HEK293 (cell line): ENCODE measurements around the gene TNKS1BP1.

Experiments used
- SP3 ChIP-seq: fragments of 450-650 bp; formaldehyde crosslinking; IDR thresholded peaks from 2 replicates; pipeline ENCODE4 v1.5.1; 2016; ENCODE audit warnings: missing biosample characterization, missing genetic modification characterization
- YY1 ChIP-seq: fragments of 450-650 bp; formaldehyde crosslinking; IDR thresholded peaks from 2 replicates; pipeline ENCODE4 v1.5.1; 2018; ENCODE audit warnings: missing biosample characterization, missing genetic modification characterization
- ZNF223 ChIP-seq: fragments of 450-650 bp; formaldehyde crosslinking; IDR thresholded peaks from 2 replicates; pipeline ENCODE4 v1.5.1; 2016; ENCODE audit warnings: missing biosample characterization, missing genetic modification characterization
- ZNF571 ChIP-seq: fragments of 450-650 bp; formaldehyde crosslinking; IDR thresholded peaks from 2 replicates; pipeline ENCODE4 v1.5.0; 2017; ENCODE audit warnings: missing biosample characterization, missing genetic modification characterization
- ZNF768 ChIP-seq: fragments of 450-650 bp; formaldehyde crosslinking; IDR thresholded peaks from 2 replicates; pipeline ENCODE4 v1.5.1; 2018; ENCODE audit warnings: missing biosample characterization, mild to moderate bottlenecking, missing genetic modification characterization
- TF ChIP-seq, protein P1 (sequence below): fragments of 450-650 bp; formaldehyde crosslinking; IDR thresholded peaks from 2 replicates; pipeline ENCODE4 v1.5.1; 2016; ENCODE audit warnings: missing biosample characterization, missing genetic modification characterization
- TF ChIP-seq, protein P2 (sequence below): fragments of 450-650 bp; IDR thresholded peaks from 2 replicates; pipeline ENCODE4 v1.5.1; 2018; ENCODE audit warnings: missing biosample characterization, mild to moderate bottlenecking, missing genetic modification characterization
- TF ChIP-seq, protein P3 (sequence below): fragments of 450-650 bp; formaldehyde crosslinking; IDR thresholded peaks from 2 replicates; pipeline ENCODE4 v1.5.1; 2016; ENCODE audit warnings: missing biosample characterization, missing genetic modification characterization
- TF ChIP-seq, protein P4 (sequence below): fragments of 450-650 bp; formaldehyde crosslinking; IDR thresholded peaks from 2 replicates; pipeline ENCODE4 v1.5.1; 2016; ENCODE audit warnings: missing biosample characterization, missing genetic modification characterization, low read depth

DNA sequence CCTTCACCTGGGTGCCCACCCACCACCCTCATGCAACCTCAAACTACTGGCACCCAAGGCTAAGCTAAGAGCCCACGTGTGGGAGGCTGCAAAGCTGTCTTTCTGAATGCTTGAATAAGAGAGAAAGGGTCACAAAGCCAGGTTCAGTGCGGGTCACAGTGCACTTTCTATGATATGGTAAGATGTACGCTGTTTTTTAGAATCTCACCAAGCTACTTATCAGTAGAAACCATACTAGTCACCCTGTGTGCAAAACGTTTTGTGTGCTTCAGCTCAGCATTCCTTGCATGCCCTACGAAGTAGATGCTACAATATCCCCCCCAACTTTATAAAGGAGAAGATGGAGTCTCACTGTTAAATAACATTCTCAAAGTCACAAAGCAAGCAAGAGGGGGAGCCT lies 28.3 kb upstream of the TNKS1BP1 start:
- TF ChIP-seq ZNF571 (tag by site-specific recombination) (no peak), ZNF768 (tag by site-specific recombination) (no peak), YY1 (tag by site-specific recombination) (no peak), ZNF223 (tag by site-specific recombination) (no peak), SP3 (tag by site-specific recombination) (no peak)
- TF ChIP-seq, protein P1, sequence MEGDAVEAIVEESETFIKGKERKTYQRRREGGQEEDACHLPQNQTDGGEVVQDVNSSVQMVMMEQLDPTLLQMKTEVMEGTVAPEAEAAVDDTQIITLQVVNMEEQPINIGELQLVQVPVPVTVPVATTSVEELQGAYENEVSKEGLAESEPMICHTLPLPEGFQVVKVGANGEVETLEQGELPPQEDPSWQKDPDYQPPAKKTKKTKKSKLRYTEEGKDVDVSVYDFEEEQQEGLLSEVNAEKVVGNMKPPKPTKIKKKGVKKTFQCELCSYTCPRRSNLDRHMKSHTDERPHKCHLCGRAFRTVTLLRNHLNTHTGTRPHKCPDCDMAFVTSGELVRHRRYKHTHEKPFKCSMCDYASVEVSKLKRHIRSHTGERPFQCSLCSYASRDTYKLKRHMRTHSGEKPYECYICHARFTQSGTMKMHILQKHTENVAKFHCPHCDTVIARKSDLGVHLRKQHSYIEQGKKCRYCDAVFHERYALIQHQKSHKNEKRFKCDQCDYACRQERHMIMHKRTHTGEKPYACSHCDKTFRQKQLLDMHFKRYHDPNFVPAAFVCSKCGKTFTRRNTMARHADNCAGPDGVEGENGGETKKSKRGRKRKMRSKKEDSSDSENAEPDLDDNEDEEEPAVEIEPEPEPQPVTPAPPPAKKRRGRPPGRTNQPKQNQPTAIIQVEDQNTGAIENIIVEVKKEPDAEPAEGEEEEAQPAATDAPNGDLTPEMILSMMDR (tag by site-specific recombination), result no peak
- TF ChIP-seq, protein P2, sequence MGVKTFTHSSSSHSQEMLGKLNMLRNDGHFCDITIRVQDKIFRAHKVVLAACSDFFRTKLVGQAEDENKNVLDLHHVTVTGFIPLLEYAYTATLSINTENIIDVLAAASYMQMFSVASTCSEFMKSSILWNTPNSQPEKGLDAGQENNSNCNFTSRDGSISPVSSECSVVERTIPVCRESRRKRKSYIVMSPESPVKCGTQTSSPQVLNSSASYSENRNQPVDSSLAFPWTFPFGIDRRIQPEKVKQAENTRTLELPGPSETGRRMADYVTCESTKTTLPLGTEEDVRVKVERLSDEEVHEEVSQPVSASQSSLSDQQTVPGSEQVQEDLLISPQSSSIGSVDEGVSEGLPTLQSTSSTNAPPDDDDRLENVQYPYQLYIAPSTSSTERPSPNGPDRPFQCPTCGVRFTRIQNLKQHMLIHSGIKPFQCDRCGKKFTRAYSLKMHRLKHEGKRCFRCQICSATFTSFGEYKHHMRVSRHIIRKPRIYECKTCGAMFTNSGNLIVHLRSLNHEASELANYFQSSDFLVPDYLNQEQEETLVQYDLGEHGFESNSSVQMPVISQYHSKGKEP (tag by site-specific recombination), result no peak
- TF ChIP-seq, protein P3, sequence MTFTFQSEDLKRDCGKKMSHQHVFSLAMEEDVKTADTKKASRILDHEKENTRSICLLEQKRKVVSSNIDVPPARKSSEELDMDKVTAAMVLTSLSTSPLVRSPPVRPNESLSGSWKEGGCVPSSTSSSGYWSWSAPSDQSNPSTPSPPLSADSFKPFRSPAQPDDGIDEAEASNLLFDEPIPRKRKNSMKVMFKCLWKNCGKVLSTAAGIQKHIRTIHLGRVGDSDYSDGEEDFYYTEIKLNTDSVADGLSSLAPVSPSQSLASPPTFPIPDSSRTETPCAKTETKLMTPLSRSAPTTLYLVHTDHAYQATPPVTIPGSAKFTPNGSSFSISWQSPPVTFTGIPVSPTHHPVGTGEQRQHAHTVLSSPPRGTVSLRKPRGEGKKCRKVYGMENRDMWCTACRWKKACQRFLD, result no peak
- TF ChIP-seq, protein P4, sequence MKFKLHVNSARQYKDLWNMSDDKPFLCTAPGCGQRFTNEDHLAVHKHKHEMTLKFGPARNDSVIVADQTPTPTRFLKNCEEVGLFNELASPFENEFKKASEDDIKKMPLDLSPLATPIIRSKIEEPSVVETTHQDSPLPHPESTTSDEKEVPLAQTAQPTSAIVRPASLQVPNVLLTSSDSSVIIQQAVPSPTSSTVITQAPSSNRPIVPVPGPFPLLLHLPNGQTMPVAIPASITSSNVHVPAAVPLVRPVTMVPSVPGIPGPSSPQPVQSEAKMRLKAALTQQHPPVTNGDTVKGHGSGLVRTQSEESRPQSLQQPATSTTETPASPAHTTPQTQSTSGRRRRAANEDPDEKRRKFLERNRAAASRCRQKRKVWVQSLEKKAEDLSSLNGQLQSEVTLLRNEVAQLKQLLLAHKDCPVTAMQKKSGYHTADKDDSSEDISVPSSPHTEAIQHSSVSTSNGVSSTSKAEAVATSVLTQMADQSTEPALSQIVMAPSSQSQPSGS (tag by site-specific recombination), result no peak
